ENCODE measurements around the gene ZNRF3.

Gene ZNRF3

DNA sequence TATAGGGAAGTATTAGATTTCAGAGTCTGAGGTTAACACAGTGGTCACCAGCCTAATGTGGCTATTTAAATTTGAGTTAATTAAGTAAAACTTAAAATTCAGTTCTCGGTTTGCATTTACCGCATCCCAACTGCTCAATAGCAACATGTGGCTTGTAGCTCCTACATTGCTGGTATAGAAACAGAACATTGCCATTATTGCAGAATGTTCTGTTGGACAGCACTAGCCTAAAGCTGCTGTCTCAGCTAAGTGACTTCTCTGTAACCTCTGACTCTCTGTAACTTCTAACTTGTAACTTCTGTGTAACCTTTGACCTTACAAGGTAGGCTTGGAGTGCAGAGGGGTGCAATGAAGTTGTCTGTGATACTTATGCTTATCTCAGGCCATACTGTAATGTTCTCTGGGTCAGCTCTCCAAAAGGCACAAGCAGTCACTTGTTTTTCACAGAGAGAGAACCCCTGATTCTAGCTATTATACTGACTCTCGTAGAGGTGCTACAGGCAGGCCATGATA lies 78.7 kb downstream of the ZNRF3 start:
- no peak for ATAC-seq
- TF ChIP-seq POU6F1 (CRISPR knock-in tag; IDR thresholded peaks at IDR 0.05; ENCODE audit: borderline replicate concordance, low read depth), result no peak
- no peak for TF ChIP-seq ZNF70 (CRISPR knock-in tag; IDR thresholded peaks at IDR 0.05)
- TF ChIP-seq CSDC2 (CRISPR knock-in tag; IDR thresholded peaks at IDR 0.05), result no peak
- no peak for TF ChIP-seq ZFP30 (CRISPR knock-in tag; IDR thresholded peaks at IDR 0.05)
- no peak for TF ChIP-seq ZFP3 (CRISPR knock-in tag; IDR thresholded peaks at IDR 0.05)
- no peak for TF ChIP-seq ARNTL (CRISPR knock-in tag; IDR thresholded peaks at IDR 0.05; ENCODE audit: borderline replicate concordance, low read depth)
- TF ChIP-seq OSR1 (CRISPR knock-in tag; IDR thresholded peaks at IDR 0.05), result no peak
- no peak for TF ChIP-seq ISL1 (CRISPR knock-in tag; IDR thresholded peaks at IDR 0.05)
- no peak for TF ChIP-seq PATZ1 (CRISPR knock-in tag; IDR thresholded peaks at IDR 0.05; ENCODE audit: borderline replicate concordance)
- no peak for TF ChIP-seq PPARA (CRISPR knock-in tag; IDR thresholded peaks at IDR 0.05; ENCODE audit: borderline replicate concordance)
- TF ChIP-seq ESRRG (CRISPR knock-in tag; IDR thresholded peaks at IDR 0.05), result no peak
- TF ChIP-seq SNAI2 (CRISPR knock-in tag; IDR thresholded peaks at IDR 0.05), result no peak
- TF ChIP-seq TSHZ2 (CRISPR knock-in tag; IDR thresholded peaks at IDR 0.05), result no peak
- TF ChIP-seq BACH2 (CRISPR knock-in tag; IDR thresholded peaks at IDR 0.05; ENCODE audit: borderline replicate concordance), result no peak
- no peak for TF ChIP-seq GLIS3 (CRISPR knock-in tag; IDR thresholded peaks at IDR 0.05)
- TF ChIP-seq, protein P1, sequence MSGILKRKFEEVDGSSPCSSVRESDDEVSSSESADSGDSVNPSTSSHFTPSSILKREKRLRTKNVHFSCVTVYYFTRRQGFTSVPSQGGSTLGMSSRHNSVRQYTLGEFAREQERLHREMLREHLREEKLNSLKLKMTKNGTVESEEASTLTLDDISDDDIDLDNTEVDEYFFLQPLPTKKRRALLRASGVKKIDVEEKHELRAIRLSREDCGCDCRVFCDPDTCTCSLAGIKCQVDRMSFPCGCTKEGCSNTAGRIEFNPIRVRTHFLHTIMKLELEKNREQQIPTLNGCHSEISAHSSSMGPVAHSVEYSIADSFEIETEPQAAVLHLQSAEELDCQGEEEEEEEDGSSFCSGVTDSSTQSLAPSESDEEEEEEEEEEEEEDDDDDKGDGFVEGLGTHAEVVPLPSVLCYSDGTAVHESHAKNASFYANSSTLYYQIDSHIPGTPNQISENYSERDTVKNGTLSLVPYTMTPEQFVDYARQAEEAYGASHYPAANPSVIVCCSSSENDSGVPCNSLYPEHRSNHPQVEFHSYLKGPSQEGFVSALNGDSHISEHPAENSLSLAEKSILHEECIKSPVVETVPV (CRISPR knock-in tag; IDR thresholded peaks at IDR 0.05), result no peak

DNA sequence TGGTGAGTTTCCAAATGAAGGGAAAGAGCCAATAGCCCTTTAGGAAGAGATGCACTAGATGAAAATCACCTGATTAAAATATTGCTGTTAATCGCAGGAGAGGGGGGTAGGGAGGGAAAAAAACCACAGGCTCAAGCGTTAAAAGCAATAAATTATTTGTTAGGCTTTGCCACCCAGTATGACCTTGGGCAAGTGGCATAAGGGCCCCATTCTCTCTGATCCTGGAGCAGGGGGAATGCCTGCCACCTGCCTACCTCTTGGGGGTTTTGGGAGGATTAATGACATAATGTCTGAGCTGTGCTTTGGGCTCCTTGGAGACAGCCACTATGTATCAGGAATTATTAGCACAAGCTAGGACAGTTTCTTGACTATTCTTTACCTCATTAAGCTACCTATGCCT lies 80.0 kb downstream of the ZNRF3 start:
- TF ChIP-seq ISL1 (CRISPR knock-in tag; IDR thresholded peaks at IDR 0.05), result no peak
- no peak for TF ChIP-seq POU6F1 (CRISPR knock-in tag; IDR thresholded peaks at IDR 0.05; ENCODE audit: borderline replicate concordance, low read depth)
- TF ChIP-seq GLIS3 (CRISPR knock-in tag; IDR thresholded peaks at IDR 0.05), result no peak
- no peak for TF ChIP-seq ZC3H10 (CRISPR knock-in tag; IDR thresholded peaks at IDR 0.05)
- TF ChIP-seq PATZ1 (CRISPR knock-in tag; IDR thresholded peaks at IDR 0.05; ENCODE audit: borderline replicate concordance), result no peak
- no peak for TF ChIP-seq CSDC2 (CRISPR knock-in tag; IDR thresholded peaks at IDR 0.05)
- TF ChIP-seq ARNTL (CRISPR knock-in tag; IDR thresholded peaks at IDR 0.05; ENCODE audit: borderline replicate concordance, low read depth), result no peak
- no peak for TF ChIP-seq TCF4 (CRISPR knock-in tag; IDR thresholded peaks at IDR 0.05; ENCODE audit: borderline replicate concordance)
- TF ChIP-seq, protein P1 (CRISPR knock-in tag; IDR thresholded peaks at IDR 0.05), result no peak
- TF ChIP-seq ZFP3 (CRISPR knock-in tag; IDR thresholded peaks at IDR 0.05), result no peak
- no peak for TF ChIP-seq TSHZ2 (CRISPR knock-in tag; IDR thresholded peaks at IDR 0.05)
- TF ChIP-seq SNAI2 (CRISPR knock-in tag; IDR thresholded peaks at IDR 0.05), result no peak
- TF ChIP-seq ZNF8 (CRISPR knock-in tag; IDR thresholded peaks at IDR 0.05), result no peak
- no peak for TF ChIP-seq ZFP30 (CRISPR knock-in tag; IDR thresholded peaks at IDR 0.05)
- no peak for TF ChIP-seq ZNF70 (CRISPR knock-in tag; IDR thresholded peaks at IDR 0.05)
- ATAC-seq, result no peak

All from SK-N-SH treated with all-trans-retinoic acid at 6 μM for 48 hours (cell line).